22Rv1 (cell line): ENCODE data around the gene TPK1.

Experiments used
- CTCF ChIP-seq: fragments of 450-650 bp; IDR thresholded peaks from 2 replicates; pipeline ENCODE4 v1.5.1; 2017; ENCODE audit warnings: mild to moderate bottlenecking
- ZFX ChIP-seq: fragments of 450-650 bp; IDR thresholded peaks from 2 replicates; pipeline ENCODE4 v1.6.1; 2017; ENCODE audit warnings: antibody characterized with exemption, borderline replicate concordance

DNA sequence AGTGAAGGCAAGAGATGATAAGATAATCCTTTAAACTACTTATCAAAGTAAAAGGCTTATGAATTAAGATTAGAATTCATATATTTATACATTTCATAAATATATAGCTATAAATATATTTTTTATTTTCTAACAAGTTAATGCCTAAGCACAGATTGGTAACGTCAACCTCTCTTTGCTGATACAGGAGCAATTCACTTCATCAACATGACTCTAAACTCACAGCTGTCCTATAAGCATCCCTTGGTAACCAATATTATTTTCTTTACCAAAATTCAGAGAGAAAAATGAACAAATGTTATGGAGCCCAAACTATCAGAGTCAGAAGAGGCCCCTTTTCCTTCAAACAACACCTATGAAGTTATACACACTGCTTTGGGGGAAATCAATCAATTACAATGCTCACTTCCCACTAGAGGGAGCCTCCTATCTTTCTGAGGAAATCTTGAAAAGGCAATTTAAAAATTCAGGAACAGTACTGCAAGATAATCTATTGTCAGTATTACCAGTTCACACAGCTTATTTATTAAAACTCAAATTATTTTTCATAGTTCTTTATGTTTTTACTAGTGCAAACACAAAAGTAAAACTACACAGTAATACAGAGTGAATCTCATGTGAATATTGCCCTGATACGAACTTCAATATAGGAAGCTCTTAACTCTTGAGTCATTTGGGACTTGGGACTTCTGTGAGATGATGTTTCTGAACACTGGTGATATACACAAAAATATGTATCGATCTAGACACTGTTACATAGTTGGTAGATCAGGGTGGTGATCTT, 381.4 kb downstream of the TPK1 start:
- TF ChIP-seq CTCF: peak; percentile 84
- no peak for TF ChIP-seq ZFX
